Posterior cingulate gyrus (tissue), 11 donors: ENCODE measurements around the gene CCBE1.

Experiments
- DNase-seq, 10 donors: peaks; one replicate each; pipeline versions ENCODE4 v3.0.0 to v3.0.0-alpha.2; 2020 to 2021; ENCODE audit warnings: mixed read lengths in 3 of 10
- intact Hi-C: fragments of 100-400 bp; cut with DNase I; formaldehyde crosslinking; loops from one replicate; pipeline ENCODE4 v1.15.1; 2023

Gene CCBE1

GRCh38 chr18:59624369-59624765 is 72.9 kb downstream of the CCBE1 start:
- no peak for DNase-seq

DNA sequence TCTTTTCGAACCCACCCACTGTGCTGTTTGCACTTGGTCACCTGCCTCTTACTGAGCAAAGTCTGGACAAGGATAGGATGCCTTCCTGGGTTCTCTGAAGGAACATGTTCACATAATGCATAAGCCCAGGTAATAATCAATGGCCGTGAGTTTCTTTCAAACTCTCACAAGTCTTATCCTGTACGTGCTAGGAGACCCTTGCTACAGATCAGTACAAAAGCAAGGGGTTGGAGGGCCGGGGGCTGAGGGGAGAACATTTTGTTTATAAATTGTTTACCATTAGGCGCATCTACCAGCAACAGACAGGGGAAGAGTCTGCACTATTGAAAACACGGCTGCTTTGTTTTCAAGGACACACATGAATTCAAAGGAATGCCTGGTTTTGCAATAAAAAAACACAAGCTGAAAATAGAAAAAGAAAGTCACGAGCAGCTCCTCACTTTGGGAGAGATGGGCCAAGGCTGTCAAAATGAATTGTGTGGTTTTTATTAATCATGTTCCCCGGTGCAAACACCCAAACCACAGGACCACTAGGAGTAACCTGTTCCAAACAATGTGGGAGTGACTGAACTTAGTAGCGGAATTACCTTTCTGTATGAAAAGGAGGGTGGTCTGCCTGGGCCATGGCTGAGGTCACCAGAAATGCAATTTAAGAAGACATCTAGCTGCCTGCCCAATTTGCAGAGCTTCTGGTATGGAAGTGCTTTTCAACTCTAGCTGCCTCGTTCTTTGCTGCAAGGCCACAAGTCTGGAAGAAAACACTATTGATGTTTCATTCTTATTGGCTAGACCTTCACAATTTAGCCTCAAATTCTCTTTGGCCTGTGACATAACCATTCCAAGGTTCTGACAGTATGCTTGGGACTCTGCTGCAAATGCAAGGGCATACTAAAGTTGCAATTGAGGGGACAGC is 73.5 kb downstream of the CCBE1 start:
- DNase-seq = no peak
- intact Hi-C loops = no loop called here

More at GRCh38 chr18:59624369-59624765, 72.9 kb downstream of the CCBE1 start:
- intact Hi-C loops = no loop called here

- DNase-seq = no peak
- intact Hi-C loops = no loop called here
Measured at GRCh38 chr18:59621027-59621426, 76.2 kb downstream of the CCBE1 start.

DNA sequence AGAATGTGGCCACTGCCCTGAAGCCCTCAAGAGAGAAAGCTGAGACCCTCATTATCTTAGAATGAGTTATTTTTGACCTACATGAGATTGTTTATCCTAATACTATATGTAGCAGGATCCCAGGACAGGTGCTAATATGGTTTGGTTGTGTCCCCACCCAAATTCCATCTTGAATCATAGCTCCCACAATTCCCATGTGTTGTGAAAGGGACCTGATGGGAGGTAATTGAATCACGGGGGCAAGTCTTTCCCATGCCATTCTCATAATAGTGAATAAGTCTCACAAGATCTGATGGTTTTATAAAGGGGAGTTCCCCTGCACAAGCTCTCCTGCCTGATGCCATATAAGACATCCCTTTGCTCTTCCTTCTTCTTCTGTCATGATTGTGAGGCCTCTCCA is 76.8 kb downstream of the CCBE1 start:
- DNase-seq = no peak
- intact Hi-C loops = no loop called here

GRCh38 chr18:59619816-59620215 is 77.4 kb downstream of the CCBE1 start:
- no peak for DNase-seq
- intact Hi-C loops = no loop called here

GRCh38 chr18:59617468-59617932 is 79.7 kb downstream of the CCBE1 start:
- no peak for DNase-seq
- intact Hi-C loops = no loop called here

GRCh38 chr18:59616501-59616900 is 80.7 kb downstream of the CCBE1 start:
- intact Hi-C loops = no loop called here
- no peak for DNase-seq

- peak in 1 of 10 donors; percentile 59 for DNase-seq
- intact Hi-C loops = no loop called here
Measured at GRCh38 chr18:59613903-59614302, 83.3 kb downstream of the CCBE1 start.

DNA sequence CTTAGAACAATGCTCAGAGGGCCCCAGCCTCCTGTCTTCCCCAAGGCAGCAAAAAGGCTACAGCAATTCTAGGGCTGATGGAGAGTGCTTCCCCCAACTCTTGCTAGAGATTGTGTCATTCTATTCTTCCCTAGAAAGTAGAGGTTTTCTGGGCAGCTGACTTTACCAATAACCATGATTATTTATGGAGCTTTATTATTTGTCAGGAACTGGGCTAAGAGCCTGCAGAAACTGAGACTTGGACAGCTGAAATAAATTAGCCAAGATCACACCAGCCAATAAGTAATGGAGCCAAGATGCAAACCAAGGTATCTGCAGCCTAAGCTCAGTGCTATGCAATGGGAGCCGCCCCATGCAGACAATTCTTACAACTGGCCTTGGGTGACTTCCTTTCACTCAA is 84.8 kb downstream of the CCBE1 start:
- DNase-seq = no peak
- intact Hi-C loops = no loop called here

- intact Hi-C loops = no loop called here
- DNase-seq = no peak
Measured at GRCh38 chr18:59610546-59611140, 86.6 kb downstream of the CCBE1 start.

DNA sequence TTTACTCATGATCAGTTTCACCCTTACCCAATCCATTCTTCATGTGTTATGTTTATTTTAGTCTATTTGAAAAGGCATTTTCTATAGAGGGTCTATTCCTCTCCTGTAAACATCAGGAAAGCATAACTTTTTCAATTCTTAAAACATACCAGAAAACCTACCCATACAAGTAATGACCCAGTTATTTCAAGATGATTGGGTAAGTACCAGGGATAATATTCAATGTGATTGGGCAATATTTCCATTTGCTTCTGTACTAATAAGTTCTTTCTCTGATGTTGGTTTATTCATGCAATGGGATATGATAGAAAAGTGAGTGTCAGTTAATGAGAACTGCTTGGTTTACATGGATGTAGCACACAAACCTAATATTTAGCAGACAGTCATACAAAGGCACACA is 87.6 kb downstream of the CCBE1 start:
- intact Hi-C loops = no loop called here
- DNase-seq = no peak

- DNase-seq = no peak
- intact Hi-C loops = no loop called here
Measured at GRCh38 chr18:59607471-59607870, 89.8 kb downstream of the CCBE1 start.

DNA sequence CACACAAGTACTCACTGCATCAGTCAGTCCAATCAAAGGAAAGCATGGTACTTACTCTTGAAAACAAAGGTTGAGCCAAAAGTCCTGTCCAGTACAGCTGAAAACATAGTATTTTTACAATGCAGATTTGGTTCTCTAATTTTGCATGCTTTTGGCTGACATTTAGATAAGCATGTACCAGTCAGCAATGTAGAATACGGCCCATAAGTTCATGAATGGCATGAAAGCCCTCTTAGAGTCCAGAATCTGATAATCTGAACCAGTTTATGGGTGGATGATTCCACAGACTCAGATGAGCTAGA is 90.2 kb downstream of the CCBE1 start:
- intact Hi-C loops = no loop called here

DNA sequence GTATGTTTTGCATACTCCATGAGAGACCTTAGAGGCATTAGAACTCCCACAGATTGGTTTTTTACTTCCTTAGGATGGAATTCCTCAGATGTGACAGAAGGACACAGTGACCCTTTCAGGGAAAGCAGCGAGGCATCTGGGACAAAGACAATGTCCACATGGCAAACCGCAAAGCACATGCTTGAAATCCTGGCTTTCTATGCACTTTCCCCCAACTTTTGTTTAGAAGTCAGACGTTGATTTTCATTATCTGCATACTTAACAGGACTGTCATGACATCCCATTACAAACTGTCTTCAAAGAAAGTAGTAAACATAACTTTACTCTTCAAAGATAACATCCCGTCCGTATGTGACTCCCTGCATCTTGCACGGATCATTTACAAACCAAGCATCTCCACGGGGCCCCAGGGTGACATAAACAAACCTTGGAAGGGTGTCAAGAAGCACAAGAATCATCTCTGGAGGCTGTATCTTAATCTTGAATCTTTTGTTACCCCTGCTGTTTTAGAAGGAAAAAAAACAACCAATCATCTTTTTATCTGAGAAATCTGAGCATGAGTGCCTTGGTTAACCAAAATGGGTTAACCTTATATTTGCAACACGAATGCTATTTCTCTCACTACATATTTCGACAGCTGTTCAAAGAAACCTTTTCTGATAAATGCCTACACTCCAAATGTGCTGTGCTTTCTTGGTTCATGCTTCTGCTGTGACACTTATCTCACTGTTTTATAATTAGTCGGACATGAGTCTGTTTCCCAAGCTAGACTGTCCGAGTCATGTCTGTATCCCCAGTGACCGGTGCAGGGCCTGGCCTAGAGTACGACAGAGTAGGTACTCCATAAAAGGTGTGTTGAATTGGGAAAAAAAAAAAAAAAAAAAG is 90.8 kb downstream of the CCBE1 start:
- DNase-seq = no peak

More for the DNA sequence above, 90.2 kb downstream of the CCBE1 start:
- no peak for DNase-seq

DNA sequence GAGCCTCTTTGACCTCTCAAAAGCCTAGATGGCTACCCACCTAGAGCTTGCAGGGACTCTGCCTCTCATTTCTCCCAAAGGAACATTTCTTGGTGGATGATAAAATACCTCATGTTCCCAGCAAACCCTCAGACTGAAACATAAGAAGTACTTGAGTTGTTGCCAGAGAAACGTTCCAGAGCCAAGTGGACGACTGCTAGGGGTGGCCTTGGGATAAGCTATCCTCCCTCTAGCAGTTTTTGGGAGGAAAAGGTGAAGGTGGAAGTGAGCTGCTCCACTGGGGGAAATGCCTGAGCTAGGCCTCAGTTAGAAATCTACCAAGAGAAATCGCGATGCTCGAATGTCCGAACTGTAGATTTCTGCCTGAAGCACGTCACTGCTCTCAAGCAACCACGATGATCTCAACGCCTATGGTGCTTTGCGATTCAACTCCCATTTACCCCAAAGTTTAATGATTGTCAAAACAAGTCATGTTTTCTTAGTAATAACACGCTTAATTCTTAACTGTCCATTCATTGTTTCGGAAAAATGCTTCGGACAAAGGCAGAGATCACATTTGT is 91.5 kb downstream of the CCBE1 start:
- DNase-seq = no peak

More for the DNA sequence above, 90.8 kb downstream of the CCBE1 start:
- intact Hi-C loops = no loop called here

DNA sequence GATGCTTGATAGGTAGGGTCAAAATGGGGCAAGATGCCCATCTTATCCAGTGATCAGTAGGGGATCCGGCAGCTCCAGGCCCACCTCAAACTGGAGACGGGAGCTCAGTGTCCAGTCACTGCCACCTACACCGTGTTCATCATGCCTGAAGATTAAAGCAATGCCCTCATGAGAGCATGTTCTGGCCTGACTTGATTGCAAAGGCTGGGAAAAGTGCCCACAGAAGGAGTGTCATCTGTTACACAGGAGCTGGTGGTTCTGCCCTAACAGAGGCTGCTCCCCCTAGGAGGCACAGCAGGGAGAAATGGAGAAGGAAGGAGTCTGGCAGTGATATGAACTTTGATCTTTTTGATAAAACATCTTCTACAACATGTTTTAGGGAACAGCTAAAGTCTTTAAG is 92.3 kb downstream of the CCBE1 start:
- no peak for DNase-seq
- intact Hi-C loops = no loop called here

More for the DNA sequence above, 91.5 kb downstream of the CCBE1 start:
- intact Hi-C loops = no loop called here

DNA sequence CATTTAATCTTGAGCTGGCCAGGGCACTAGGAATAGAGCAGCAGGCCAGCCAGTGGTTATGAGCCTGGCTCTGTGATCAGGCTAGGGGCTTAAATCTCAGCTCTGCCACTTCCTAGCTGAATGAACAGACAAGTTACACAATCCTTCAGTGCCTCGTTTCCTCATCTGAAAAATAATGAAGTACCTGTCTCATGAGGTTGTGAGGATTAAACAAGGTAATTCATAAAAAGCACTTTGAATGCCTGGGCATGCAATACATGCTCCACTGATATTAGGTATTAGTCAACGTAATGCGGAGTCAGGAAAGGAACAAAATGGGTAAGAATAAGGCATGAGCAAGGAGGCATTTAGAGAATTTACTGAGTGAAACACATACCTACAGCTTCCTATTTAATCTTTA is 100.2 kb downstream of the CCBE1 start:
- intact Hi-C loops = no loop called here

GRCh38 chr18:59593291-59593717 is 103.9 kb downstream of the CCBE1 start:
- intact Hi-C loops = no loop called here

More for the DNA sequence above, 100.2 kb downstream of the CCBE1 start:
- no peak for DNase-seq

DNA sequence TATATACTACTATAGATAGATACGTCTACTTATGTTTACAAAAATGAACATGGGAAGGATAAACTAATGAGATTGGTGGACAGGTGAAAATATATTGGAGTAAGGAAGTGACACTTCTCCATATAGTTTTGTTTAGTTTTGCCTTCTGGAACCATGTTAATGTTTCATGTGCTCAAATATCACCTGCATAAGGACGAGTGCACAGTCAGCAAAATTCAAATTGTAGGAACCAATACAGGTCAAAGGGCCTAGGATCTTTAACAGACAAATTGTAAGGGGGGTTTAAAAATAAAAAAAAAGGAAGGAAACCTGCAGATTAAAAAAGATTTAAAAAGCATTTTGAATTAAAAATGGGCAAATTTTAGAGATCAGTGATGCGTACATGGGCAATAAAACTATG is 104.6 kb downstream of the CCBE1 start:
- DNase-seq = no peak
- intact Hi-C loops = no loop called here

More at GRCh38 chr18:59593291-59593717, 103.9 kb downstream of the CCBE1 start:
- no peak for DNase-seq

DNA sequence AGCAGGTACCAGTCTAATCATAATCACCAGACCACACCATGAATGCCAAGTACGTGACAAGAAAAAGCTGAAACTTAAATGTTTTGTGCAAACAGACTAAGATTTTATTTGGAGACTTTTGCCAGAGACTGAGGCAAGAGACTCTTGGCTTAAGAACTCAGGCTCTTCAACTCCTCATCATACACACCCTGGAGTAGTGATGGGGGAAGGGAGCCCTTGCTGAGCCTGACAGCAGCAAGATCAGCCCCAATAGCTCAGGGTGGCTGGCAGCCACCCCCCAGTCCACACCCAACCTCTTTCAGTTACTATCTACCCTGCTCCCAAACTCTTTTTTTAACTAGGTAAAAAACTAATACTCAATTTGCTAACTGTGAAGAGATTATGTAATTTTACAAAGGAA is 114.8 kb downstream of the CCBE1 start:
- no peak for DNase-seq
- intact Hi-C loops = no loop called here

- intact Hi-C loops = no loop called here
- no peak for DNase-seq
Measured at GRCh38 chr18:59579509-59579908, 117.7 kb downstream of the CCBE1 start.
